ENCODE measurements around the gene PRRT1.
"Not testable (repeated sequence)": the region's sequence is repeated elsewhere in the genome, so short reads cannot be mapped to it uniquely, and the experiment has no call there.

The PRRT1 gene

GRCh38 chr6:32126880-32127279 is 24.9 kb downstream of the PRRT1 start:
- DNase-seq (ENCODE audit: low read depth in 2 of 2), result no peak

- DNase-seq (ENCODE audit: low read depth in 2 of 2), result no peak
Measured at GRCh38 chr6:32123681-32124080, 28.1 kb downstream of the PRRT1 start.

- no peak for DNase-seq (ENCODE audit: low read depth in 2 of 2)
Measured at GRCh38 chr6:32120573-32121059, 31.1 kb downstream of the PRRT1 start.

GRCh38 chr6:32118782-32119628 is 32.7 kb downstream of the PRRT1 start:
- DNase-seq (ENCODE audit: low read depth in 2 of 2), result peak; percentile 44 to 61

DNA sequence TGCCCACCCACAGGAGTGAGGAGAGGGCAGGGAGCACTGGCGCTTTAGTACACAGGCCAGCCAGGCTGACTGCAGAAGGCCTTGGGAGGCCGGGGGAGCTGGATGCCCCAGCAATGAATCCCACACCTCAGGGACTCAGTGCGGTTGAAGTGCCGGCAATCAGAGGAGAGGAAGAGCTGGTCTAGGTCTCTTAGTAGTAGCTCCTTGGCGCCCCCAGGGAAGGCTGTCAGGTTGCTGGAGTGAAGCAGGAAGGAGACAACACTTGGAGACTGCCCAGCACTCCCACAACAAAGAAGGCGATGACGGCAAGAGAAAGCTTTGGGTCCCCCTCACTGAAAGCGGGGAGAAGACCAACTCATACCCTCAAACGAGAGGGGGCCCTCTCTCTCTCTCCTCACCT is 34.3 kb downstream of the PRRT1 start:
- no peak for DNase-seq (ENCODE audit: low read depth in 2 of 2)

DNA sequence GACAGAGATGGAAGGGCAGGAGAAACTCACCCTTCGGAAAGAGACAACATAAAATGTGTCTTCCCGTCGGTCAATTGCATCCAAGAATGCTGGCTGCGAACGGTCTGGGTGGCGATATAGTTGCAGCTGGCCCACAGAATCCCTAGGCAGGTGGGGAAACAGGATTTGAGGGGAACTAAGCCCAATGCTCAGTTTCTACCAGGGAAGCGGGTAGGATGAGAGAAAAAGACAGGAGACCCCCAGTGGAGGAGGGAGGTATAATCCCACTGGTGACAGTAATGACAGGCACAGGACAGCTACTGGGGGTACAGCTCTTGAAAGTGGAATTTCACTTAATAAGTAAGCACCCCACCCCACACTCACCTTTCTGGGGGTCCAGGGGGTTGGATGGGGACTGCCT is 35.1 kb downstream of the PRRT1 start:
- DNase-seq (ENCODE audit: low read depth in 2 of 2), result no peak

- DNase-seq (ENCODE audit: low read depth in 2 of 2), result no peak
Measured at GRCh38 chr6:32115623-32116022, 36.1 kb downstream of the PRRT1 start.

DNA sequence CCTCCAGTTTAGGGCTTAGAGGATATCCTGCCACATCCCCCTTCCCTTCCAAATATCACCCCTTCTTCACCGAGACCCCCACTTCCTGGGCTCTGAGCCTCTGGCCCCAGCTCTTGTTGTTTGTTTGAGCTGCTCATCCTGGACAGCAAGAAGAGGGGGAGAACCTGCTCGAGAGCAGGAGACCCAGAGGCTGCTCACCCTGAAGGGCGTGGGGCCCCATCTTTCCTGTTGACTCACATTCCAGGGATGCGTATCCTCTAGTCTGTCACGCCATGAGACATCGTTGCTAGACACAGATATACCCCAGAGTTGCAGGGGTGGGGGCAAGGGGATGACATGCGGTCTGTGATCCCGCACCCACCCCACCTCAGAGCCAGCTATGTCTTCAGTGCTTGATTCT is 36.9 kb downstream of the PRRT1 start:
- no peak for DNase-seq (ENCODE audit: low read depth in 2 of 2)

DNA sequence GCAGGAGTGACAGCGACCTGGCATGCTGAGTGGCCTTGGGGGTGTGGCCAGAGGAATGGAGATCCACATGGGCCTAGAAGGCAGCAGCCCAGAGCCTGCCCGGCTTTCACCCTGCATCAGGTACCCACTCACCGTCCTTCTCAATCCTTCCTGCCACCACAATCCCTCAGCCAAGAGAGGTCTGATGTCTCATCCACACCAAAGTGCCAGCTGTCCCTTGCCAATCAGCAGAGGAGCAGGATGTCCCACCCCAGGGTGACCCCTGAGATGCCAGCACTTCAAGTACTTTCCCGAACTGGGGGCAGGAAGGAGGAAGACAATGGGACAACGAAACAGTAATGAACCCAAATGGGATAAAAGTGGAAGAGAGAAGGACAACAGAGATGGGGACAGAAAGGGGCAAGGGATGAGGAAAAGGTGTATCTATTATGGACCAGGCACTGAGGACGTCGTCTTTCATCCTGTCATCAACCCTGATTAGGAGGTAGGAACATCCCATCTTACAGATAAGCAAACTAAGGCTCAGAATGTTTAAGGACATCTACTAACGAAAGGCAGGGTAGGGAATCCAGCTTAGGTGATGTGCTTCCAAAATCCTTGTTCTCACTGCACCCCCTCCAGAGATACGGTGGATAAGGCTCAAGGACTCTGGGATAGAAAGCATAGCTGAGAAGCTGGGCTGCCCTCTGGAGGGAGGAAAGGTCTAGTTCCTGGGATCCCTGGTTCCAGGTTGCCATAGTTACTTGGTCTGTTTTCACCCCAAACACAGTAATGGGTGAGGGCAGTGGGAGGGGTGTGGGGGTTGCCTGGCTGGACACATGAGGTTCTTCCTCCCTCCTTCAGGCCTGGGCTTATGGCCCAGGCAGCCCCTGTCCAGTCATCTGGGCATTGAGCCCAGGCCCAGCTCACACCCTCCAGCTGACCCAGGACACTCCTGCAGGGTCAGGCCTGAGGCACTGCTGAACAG is 38.1 kb downstream of the PRRT1 start:
- DNase-seq (ENCODE audit: low read depth in 2 of 2), result no peak

DNA sequence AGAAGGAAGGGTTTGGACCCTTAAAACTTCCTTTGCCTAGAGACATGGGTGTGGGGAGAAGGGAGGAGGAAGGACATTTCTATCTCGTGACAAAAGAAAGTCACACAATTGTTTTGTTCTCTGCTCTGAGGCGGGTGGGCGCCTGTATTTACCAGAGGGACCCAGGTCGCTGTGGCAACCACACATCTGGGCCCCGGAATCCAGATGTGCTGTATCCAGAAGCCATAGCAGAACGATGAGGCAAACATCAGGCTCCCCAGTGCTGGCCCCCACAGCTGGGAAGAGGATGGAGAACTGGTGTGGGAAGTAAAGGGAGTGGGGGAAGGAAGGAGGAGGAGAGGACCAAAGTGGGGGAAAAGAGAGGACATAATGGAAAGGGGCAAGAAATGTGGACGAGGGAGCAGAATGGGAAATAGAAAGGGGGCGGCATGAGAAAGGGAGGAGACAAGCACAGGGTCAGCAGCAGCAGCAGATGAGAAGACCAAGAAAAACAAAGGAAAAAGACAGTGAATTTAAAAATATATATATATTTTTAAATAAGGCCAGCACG is 39.2 kb downstream of the PRRT1 start:
- DNase-seq (ENCODE audit: low read depth in 2 of 2), result no peak

GRCh38 chr6:32111424-32112066 is 40.2 kb downstream of the PRRT1 start:
- no peak for DNase-seq (ENCODE audit: low read depth in 2 of 2)

DNA sequence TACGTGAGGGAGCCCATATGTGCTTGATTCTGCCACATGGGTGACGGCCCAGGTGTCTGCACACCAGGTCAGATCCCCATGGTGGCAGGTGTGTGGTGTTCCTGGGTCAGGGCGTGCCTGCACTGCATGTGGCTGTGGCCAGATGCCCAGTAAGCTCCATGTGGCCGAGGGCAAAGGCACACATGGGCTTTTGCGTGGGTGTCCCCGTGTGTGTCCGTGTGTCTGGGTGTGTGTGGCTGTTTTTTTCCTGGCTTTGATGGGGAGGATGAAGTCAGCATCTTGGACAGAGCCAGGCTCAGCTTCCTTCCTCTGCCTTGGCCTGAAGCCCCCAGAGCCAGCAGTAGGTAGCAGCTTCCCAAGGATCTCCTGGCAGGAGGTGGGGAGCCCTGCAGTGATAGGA is 41.1 kb downstream of the PRRT1 start:
- DNase-seq (ENCODE audit: low read depth in 2 of 2), result no peak

- DNase-seq (ENCODE audit: low read depth in 2 of 2), result no peak
Measured at GRCh38 chr6:32109765-32110160, 42.0 kb downstream of the PRRT1 start.

DNA sequence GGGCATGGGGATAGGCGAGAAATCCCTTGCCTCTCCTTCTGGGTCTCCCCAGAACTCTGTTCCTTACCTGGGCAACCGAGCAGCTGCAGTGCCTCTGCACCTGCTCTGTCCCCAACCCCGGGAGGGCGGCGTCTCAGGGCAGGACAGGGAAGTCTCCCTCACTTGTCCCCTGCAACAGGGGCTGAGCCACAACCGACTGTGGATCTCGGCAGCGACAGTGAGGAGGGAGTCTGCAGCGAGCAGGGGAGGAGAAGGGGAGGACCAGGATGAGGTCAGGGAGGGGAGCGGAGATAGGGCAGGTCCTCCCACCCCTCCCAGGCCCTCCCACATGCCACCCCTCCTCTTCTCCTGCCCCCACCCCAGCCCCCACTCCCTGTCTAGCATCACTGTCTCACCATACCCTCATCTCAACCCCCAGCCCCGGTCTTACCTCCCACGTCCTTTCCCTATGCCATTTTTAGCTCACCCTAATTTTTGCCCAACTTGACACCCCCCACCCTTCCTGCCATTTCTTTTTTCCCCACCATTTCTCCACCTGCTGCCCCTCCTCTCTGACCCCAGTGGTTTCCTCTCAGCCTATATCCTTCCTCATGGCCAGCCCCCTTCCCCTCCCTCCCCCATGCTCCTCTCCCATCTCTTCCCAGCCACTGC is 42.5 kb downstream of the PRRT1 start, which contains the start of gene TNXB:
TSS of gene TNXB (minus strand) at position 225 of the 651 bp plus-strand sequence. CDS start 11,140 bp downstream, outside the sequence.
- DNase-seq (ENCODE audit: low read depth in 2 of 2), result no peak

GRCh38 chr6:32108727-32109113 is 43.0 kb downstream of the PRRT1 start:
- no peak for DNase-seq (ENCODE audit: low read depth in 2 of 2)

DNA sequence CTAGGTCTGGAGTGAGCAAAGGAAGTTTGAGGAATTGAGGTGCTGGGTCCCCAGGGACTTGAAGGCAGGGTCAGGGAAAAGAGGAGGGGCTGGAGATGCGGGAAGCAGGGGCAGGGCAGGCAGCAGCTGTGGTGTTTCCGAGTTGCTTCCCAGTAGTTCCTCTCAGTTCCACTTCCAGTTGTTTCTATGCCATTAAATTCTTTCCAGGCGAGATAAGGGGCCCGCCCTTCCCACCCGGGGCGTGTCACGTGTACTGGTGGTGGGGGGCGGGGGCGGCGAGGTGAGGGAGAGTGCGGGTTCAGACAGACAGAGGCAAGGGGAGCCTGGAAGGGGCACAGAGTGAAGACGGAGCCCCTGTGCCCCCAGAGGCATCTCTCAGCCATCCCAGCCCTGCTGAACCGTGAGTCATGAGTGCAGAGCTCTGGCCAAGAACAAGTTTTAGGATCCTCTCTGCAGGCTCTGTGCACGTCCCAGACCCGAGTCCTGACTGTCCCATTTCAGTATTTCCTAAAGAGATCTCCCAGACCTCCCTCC is 43.6 kb downstream of the PRRT1 start:
- DNase-seq (ENCODE audit: low read depth in 2 of 2), result no peak

DNA sequence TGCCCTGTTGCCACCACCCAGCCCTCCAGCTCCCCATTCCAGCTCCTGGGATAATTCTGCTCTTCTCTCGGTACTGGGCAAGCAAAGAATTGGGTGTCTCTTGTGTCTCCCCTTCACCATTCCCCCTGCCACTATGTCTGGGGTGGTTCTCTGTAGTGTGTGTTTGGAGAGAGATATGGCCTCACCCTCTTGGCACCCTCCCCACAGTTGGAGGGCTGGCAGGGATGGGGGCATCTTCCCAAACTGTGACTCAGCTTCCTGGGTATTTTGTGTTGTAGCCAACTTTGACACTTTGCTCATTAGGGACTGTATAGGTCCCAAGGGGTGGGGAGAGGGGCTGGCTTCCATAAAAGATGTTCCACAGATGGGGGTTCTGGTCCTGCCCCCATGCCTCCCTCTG is 44.3 kb downstream of the PRRT1 start:
- no peak for DNase-seq (ENCODE audit: low read depth in 2 of 2)

DNA sequence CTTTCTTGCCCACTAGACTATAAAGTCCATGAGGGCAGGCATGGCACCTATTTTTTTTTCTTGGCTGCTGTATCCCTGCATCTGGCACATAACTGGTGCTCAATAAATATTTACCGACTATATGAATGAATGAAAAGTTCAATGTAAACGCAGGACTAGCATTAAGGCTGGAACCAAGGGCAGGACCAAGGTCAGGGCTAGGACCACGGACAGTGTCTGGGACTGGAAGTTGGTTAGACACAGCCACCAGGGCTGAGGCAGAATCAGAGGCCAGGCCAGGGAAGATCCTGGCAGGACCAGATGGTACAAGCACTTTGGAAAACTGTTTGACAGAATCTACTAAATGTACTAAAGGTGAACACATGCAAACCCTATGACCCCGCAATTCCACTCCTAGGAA is 46.3 kb downstream of the PRRT1 start:
- DNase-seq (ENCODE audit: low read depth in 2 of 2), result no peak

GRCh38 chr6:32102255-32102654 is 49.5 kb downstream of the PRRT1 start:
- no peak for DNase-seq (ENCODE audit: low read depth in 2 of 2)

- not testable (repeated sequence) for DNase-seq (ENCODE audit: low read depth in 2 of 2)
Measured at GRCh38 chr6:32100251-32100650, 51.5 kb downstream of the PRRT1 start.
